IMR-90 (cell line): ENCODE data around the gene HAUS3. TPM values are rescaled to one million over a fixed set of nuclear protein-coding genes. Genes with fewer than 3 reads are reported as not detected.

Experiments
- ATAC-seq: fragments of 200-7000 bp; cut with Tn5 transposase; 2 replicates; pipeline ENCODE4 v1.9.1; 2020; ENCODE audit warnings: low read depth, mild to moderate bottlenecking, moderate library complexity
- BruUV-seq: library from RNA; stranded (reverse); fragments of 400-500 nt; replicated peaks from 2 replicates; lab custom pipeline; 2021; lab: Mats Ljungman, UMichigan
- CTCF ChIA-PET: fragments of 300-600 bp; formaldehyde crosslinking; extraction: SDS; loops from one replicate; lab custom pipeline; 2021; ENCODE audit warnings: antibody characterized with exemption; lab: Yijun Ruan, JAX
- POLR2A ChIA-PET: fragments of 300-600 bp; sonication (Branson Sonifier 250); formaldehyde crosslinking; loops from one replicate; lab custom pipeline; 2022; ENCODE audit warnings: antibody characterized with exemption; ENCODE audit not compliant: unreplicated experiment; lab: Charles Lee
- DNase-seq: peaks from one replicate; pipeline ENCODE4 v3.0.0; 2013
- H2AFZ ChIP-seq: replicated peaks from 2 replicates; pipeline ENCODE3; 2013; ENCODE audit warnings: low read length, mild to moderate bottlenecking; ENCODE audit not compliant: poor library complexity
- H2AK5ac ChIP-seq: 2 replicates; pipeline ENCODE4 v1.6.1; 2013; ENCODE audit warnings: low read depth, low read length, inconsistent platforms
- H2AK9ac ChIP-seq: replicated peaks from 2 replicates; pipeline ENCODE3; 2013; ENCODE audit warnings: mild to moderate bottlenecking, low read depth, low read length, moderate library complexity; ENCODE audit not compliant: poor library complexity
- H2BK120ac ChIP-seq: 2 replicates; pipeline ENCODE4 v1.6.1; 2013; ENCODE audit warnings: low read depth, low read length, inconsistent platforms
- H2BK15ac ChIP-seq: 3 replicates; pipeline ENCODE4 v1.6.1; 2013; ENCODE audit warnings: low read depth, low read length, inconsistent platforms
- H2BK20ac ChIP-seq: 2 replicates; pipeline ENCODE4 v1.6.1; 2013; ENCODE audit warnings: low read depth, mild to moderate bottlenecking, inconsistent platforms, low read length, moderate library complexity
- H2BK5ac ChIP-seq: 2 replicates; pipeline ENCODE4 v1.6.1; 2013; ENCODE audit warnings: mild to moderate bottlenecking, low read depth, low read length, inconsistent platforms; ENCODE audit not compliant: poor library complexity, severe bottlenecking
- H3K14ac ChIP-seq: replicated peaks from 2 replicates; pipeline ENCODE4 v1.6.1; 2013; ENCODE audit warnings: low read depth, low read length, inconsistent platforms
- H3K18ac ChIP-seq: 2 replicates; pipeline ENCODE4 v1.6.1; 2013; ENCODE audit warnings: low read depth, low read length, control low read depth
- H3K23ac ChIP-seq: 2 replicates; pipeline ENCODE4 v1.6.1; 2013; ENCODE audit warnings: low read depth, low read length, inconsistent platforms
- H3K27ac ChIP-seq: 2 replicates; pipeline ENCODE4 v1.5.1; 2013; ENCODE audit warnings: mild to moderate bottlenecking, control low read depth, low read length; ENCODE audit not compliant: insufficient read depth
- H3K27me3 ChIP-seq: 2 replicates; pipeline ENCODE4 v1.6.1; 2013; ENCODE audit warnings: low read length; ENCODE audit not compliant: control insufficient read depth, insufficient read depth
- H3K36me3 ChIP-seq: 2 replicates; pipeline ENCODE4 v1.6.1; 2013; ENCODE audit warnings: low read length, mixed read lengths; ENCODE audit not compliant: control insufficient read depth, insufficient read depth
- H3K4ac ChIP-seq: 2 replicates; pipeline ENCODE4 v1.6.1; 2013; ENCODE audit warnings: low read depth, low read length, inconsistent platforms
- H3K4me1 ChIP-seq: 2 replicates; pipeline ENCODE4 v1.6.1; 2013; ENCODE audit warnings: low read length, mixed read lengths; ENCODE audit not compliant: control insufficient read depth, insufficient read depth
- H3K4me2 ChIP-seq: 2 replicates; pipeline ENCODE4 v1.6.1; 2013; ENCODE audit warnings: low read depth, mild to moderate bottlenecking, control low read depth, low read length, moderate library complexity
- H3K4me3 ChIP-seq: 2 replicates; pipeline ENCODE4 v1.5.1; 2013; ENCODE audit warnings: low read depth, mild to moderate bottlenecking, control low read depth, low read length, moderate library complexity; ENCODE audit not compliant: insufficient read depth
- H3K56ac ChIP-seq: 2 replicates; pipeline ENCODE4 v1.6.1; 2013; ENCODE audit warnings: low read length, inconsistent platforms; ENCODE audit not compliant: insufficient read depth; ENCODE audit errors: extremely low read depth
- H3K79me1 ChIP-seq, 2 experiments: 2 replicates each; pipeline ENCODE4 v1.6.1; 2013; ENCODE audit warnings: low read length in 2 of 2, inconsistent platforms in 1 of 2, low read depth in 1 of 2
- H3K9ac ChIP-seq: 2 replicates; pipeline ENCODE4 v1.6.1; 2013; ENCODE audit warnings: low read depth, low read length, control low read depth
- H3K9me1 ChIP-seq: 2 replicates; pipeline ENCODE4 v1.6.1; 2013; ENCODE audit warnings: low read length, inconsistent platforms; ENCODE audit not compliant: insufficient read depth
- H3K9me3 ChIP-seq: 2 replicates; pipeline ENCODE4 v1.6.1; 2013; ENCODE audit warnings: low read length; ENCODE audit not compliant: control insufficient read depth, insufficient read depth
- H4K20me1 ChIP-seq: 2 replicates; pipeline ENCODE4 v1.6.1; 2013; ENCODE audit warnings: low read length, inconsistent platforms; ENCODE audit not compliant: insufficient read depth
- H4K5ac ChIP-seq: 2 replicates; pipeline ENCODE4 v1.6.1; 2013; ENCODE audit warnings: mild to moderate bottlenecking, low read depth, low read length, control low read depth
- H4K8ac ChIP-seq, 2 experiments: 2 replicates each; pipeline ENCODE4 v1.6.1; 2013; ENCODE audit warnings: low read depth in 2 of 2, low read length in 2 of 2, control low read depth in 1 of 2, inconsistent platforms in 1 of 2
- H4K91ac ChIP-seq: 2 replicates; pipeline ENCODE4 v1.6.1; 2013; ENCODE audit warnings: low read depth, low read length, inconsistent platforms; ENCODE audit not compliant: insufficient read depth
- BHLHE40 ChIP-seq: fragments of 150-350 bp; IDR thresholded peaks from 2 replicates; pipeline ENCODE4 v1.6.1; 2016; ENCODE audit warnings: mild to moderate bottlenecking, low read depth, low read length
- RAD21 ChIP-seq: IDR thresholded peaks from 2 replicates; pipeline ENCODE4 v1.6.1; 2012; ENCODE audit warnings: low read length, improper control_type of control experiment
- RCOR1 ChIP-seq: IDR thresholded peaks from 2 replicates; pipeline ENCODE4 v1.6.1; 2012; ENCODE audit warnings: mild to moderate bottlenecking, low read length, improper control_type of control experiment; ENCODE audit not compliant: insufficient replicate concordance
- RFX5 ChIP-seq: IDR thresholded peaks from 2 replicates; pipeline ENCODE4 v1.8.0; 2012; ENCODE audit warnings: low read depth, mild to moderate bottlenecking, low read length, moderate library complexity
- WGBS, 2 experiments: methylation state at CpG; one replicate each; pipeline versions ENCODE4 v1.1.5 to v1.1.7; 2013; ENCODE audit warnings: missing lambda C conversion rate in 2 of 2; ENCODE audit not compliant: insufficient read length in 1 of 2; ENCODE audit errors: extremely low coverage in 2 of 2; 5-methylcytosine and 5-hydroxymethylcytosine counted together
- dilution Hi-C: fragments of 300-500 bp; cut with HindIII; formaldehyde crosslinking; loops from one replicate; pipeline ENCODE4 v1.14.3; 2018; ENCODE audit warnings: low sequenced_read_pairs; ENCODE audit not compliant: unreplicated experiment
- in situ Hi-C: fragments of 300-500 bp; cut with MboI; formaldehyde crosslinking; loops from 3 replicates; pipeline ENCODE4 v1.14.3; 2019; ENCODE audit warnings: low sequenced_read_pairs, inconsistent platforms, mixed read lengths
- intact Hi-C: fragments of 100-400 bp; cut with micrococcal nuclease; formaldehyde crosslinking; loops from 2 replicates; pipeline ENCODE4 v1.10.0; 2022
- polyA plus RNA-seq, 3 experiments: library from polyadenylated mRNA; depleted of rRNA; stranded (reverse); fragments of >200 nt; gene quantifications; 2 replicates each; pipeline ENCODE4 v1.2.3, GENCODE V29; 2012; ENCODE audit warnings: low replicate concordance in 1 of 3
- total RNA-seq: library from RNA; depleted of rRNA; stranded (reverse); fragments of >200 nt; gene quantifications from 2 replicates; pipeline ENCODE4 v1.2.3, GENCODE V29; 2012

Gene HAUS3
- total and polyA plus RNA-seq, 2 of the 4 experiments (the other 2 are of a cell fraction): 4.3 to 4.8 TPM

GRCh38 chr4:2254665-2255500, 13.0 kb upstream of the HAUS3 start:
- Histone ChIP-seq H3K9me3 (no peaks in the 10 kb centered on the region), H3K4me1 (peaks cover 2% of the 10 kb centered on the region; the same call in 1 of the 2 replicates), H3K27me3 (no peaks in the 10 kb centered on the region), H2BK120ac (no peak overlapping the region), H3K36me3 (peaks cover 71% of the 10 kb centered on the region), H4K20me1 (peaks cover 76% of the 10 kb centered on the region), H3K9ac (no peak overlapping the region), H4K91ac (no peak overlapping the region), H2BK15ac (no peak overlapping the region), H3K18ac (no peak overlapping the region), H2BK20ac (no peak overlapping the region), H3K79me1 (peaks cover 24 to 59% of the 10 kb centered on the region in 2 experiments), H2BK5ac (no peak overlapping the region), H4K8ac (no peak overlapping the region), H2AK9ac (no peak overlapping the region), H4K5ac (no peak overlapping the region), H2AK5ac (no peak overlapping the region), H3K9me1 (0 out of 2 replicates have a peak, but pooled peaks cover 3% of the 10 kb centered on the region), H3K27ac (no peak overlapping the region), H2AFZ (no peak overlapping the region), H3K4me2 (no peak overlapping the region), H3K4ac (no peak overlapping the region), H3K14ac (no peak overlapping the region), H3K23ac (no peak overlapping the region), H3K4me3 (no peak overlapping the region), H3K56ac (no peak overlapping the region)
- POLR2A ChIA-PET: interaction anchor here (0.7 kb wide), 1 partner anchor 621 kb away, joined by 3 read pairs; no protein-coding TSS in a partner anchor
- DNase-seq (no peak), ATAC-seq (no peak)
- no TSS peak for BruUV-seq
- in situ Hi-C loops (no loop called here), intact Hi-C loops (no loop called here), dilution Hi-C loops (no loop called here)
- CTCF ChIA-PET: no interaction called here
- no peak for TF ChIP-seq RFX5
- TF ChIP-seq RAD21: no peak
- TF ChIP-seq RCOR1: no peak
- TF ChIP-seq BHLHE40: no peak
- WGBS, 2 experiments: 86% methylated on average over 9 of the region's 32 CpGs; no CpG with 5 or more reads in 1 of the 2 experiments
